Progenitor cell of endocrine pancreas (in vitro differentiated cells): Measurements from ENCODE around the gene DNER. TPM values are rescaled to one million over a fixed set of nuclear protein-coding genes. Genes with fewer than 3 reads are reported as not detected.
"Not testable (repeated sequence)": the region's sequence is repeated elsewhere in the genome, so short reads cannot be mapped to it uniquely, and the experiment has no call there.

Experiments
- DNase-seq: peaks from one replicate; pipeline ENCODE4 v3.0.0; 2021; ENCODE audit warnings: low spot score; ENCODE audit not compliant: unreplicated experiment
- H3K27ac Mint-ChIP-seq: 2 replicates; pipeline ENCODE4 v1.8.0; 2021; ENCODE audit warnings: mild to moderate bottlenecking, moderate library complexity, mixed read lengths
- H3K27me3 Mint-ChIP-seq: 2 replicates; pipeline ENCODE4 v1.8.0; 2021; ENCODE audit warnings: mixed read lengths
- H3K36me3 Mint-ChIP-seq: 2 replicates; pipeline ENCODE4 v1.8.0; 2022; ENCODE audit warnings: mixed read lengths; ENCODE audit not compliant: insufficient read depth
- H3K4me1 Mint-ChIP-seq: 2 replicates; pipeline ENCODE4 v1.8.0; 2021; ENCODE audit warnings: low read depth, mixed read lengths
- H3K4me3 Mint-ChIP-seq: 2 replicates; pipeline ENCODE4 v1.8.0; 2021; ENCODE audit warnings: low read depth, mild to moderate bottlenecking, moderate library complexity, mixed read lengths
- H3K9me3 Mint-ChIP-seq: 2 replicates; pipeline ENCODE4 v1.8.0; 2021; ENCODE audit warnings: low read depth, mixed read lengths
- CTCF ChIP-seq: fragments of 200-600 bp; sonication (generic); IDR thresholded peaks from one replicate; pipeline ENCODE4 v1.5.0; 2021; ENCODE audit warnings: antibody characterized with exemption, mild to moderate bottlenecking; ENCODE audit not compliant: unreplicated experiment
- long read RNA-seq: library from polyadenylated mRNA; unstranded; transcript quantifications from one replicate; pipeline ENCODE4 v2.0.0, GENCODE V29; 2020
- total RNA-seq: library from RNA; stranded (reverse); gene quantifications from 2 replicates; pipeline ENCODE4 v1.2.1, GENCODE V29; 2021

The DNER gene
- total RNA-seq = 0.91 TPM in 2 replicates
- long read RNA-seq, partial matches to known transcripts = 1 of 2 reads
- long read RNA-seq, other reads (novel, unspliced or antisense) = 0 of 2 reads

GRCh38 chr2:229714080-229714735 is at the start of gene DNER:
TSS of gene DNER (minus strand) at chr2:229714555. CDS start at chr2:229714423, 132 bp downstream.
- Mint-ChIP-seq H3K9me3 (no peaks in the 10 kb centered on the region), H3K27ac (peak within 1 kb of the TSS; percentile 84), H3K36me3 (no peaks in the 10 kb centered on the region), H3K27me3 (peaks cover 83% of the 10 kb centered on the region), H3K4me3 (peak within 1 kb of the TSS; percentile 60), H3K4me1 (peaks cover 4% of the 10 kb centered on the region)
- TF ChIP-seq CTCF = no peak
- DNase-seq = peak; percentile 39

- Mint-ChIP-seq H3K36me3 (peaks cover 15% of the 10 kb centered on the region), H3K27ac (no peak overlapping the region), H3K27me3 (no peaks in the 10 kb centered on the region), H3K9me3 (no peaks in the 10 kb centered on the region), H3K4me3 (no peak overlapping the region), H3K4me1 (peaks cover 17% of the 10 kb centered on the region)
- TF ChIP-seq CTCF = no peak
- DNase-seq = no peak
Observed at GRCh38 chr2:229761663-229762062, 47.3 kb upstream of the DNER start.

- not testable (repeated sequence) for H3K9me3 Mint-ChIP-seq, H3K27ac Mint-ChIP-seq, H3K36me3 Mint-ChIP-seq, H3K27me3 Mint-ChIP-seq, DNase-seq, H3K4me3 Mint-ChIP-seq, H3K4me1 Mint-ChIP-seq
Observed at GRCh38 chr2:229757462-229757861, 43.1 kb upstream of the DNER start.

- TF ChIP-seq CTCF = no peak
- no peak for DNase-seq
- H3K4me1 Mint-ChIP-seq = peaks cover 11% of the 10 kb centered on the region
- H3K27ac Mint-ChIP-seq = peak overlapping the region; percentile 67
- peaks cover 2% of the 10 kb centered on the region for H3K36me3 Mint-ChIP-seq
- H3K27me3 Mint-ChIP-seq = no peaks in the 10 kb centered on the region
- H3K4me3 Mint-ChIP-seq = no peak overlapping the region
- peaks cover 2% of the 10 kb centered on the region for H3K9me3 Mint-ChIP-seq
Observed at GRCh38 chr2:229752970-229753729, 38.8 kb upstream of the DNER start.

- H3K27ac Mint-ChIP-seq = no peak overlapping the region
- peaks cover 4% of the 10 kb centered on the region for H3K9me3 Mint-ChIP-seq
- peaks cover 1% of the 10 kb centered on the region for H3K36me3 Mint-ChIP-seq
- TF ChIP-seq CTCF = no peak
- peaks cover 11% of the 10 kb centered on the region for H3K4me1 Mint-ChIP-seq
- H3K4me3 Mint-ChIP-seq = no peak overlapping the region
- H3K27me3 Mint-ChIP-seq = no peaks in the 10 kb centered on the region
- no peak for DNase-seq
Observed at GRCh38 chr2:229749779-229750178, 35.4 kb upstream of the DNER start.
